ENCODE measurements around the gene EYS. TPM values are rescaled to one million over a fixed set of nuclear protein-coding genes. Genes with fewer than 3 reads are reported as not detected.

EYS gene
- total and polyA plus RNA-seq, 8 donors, result 0.03 to 0.25 (median 0.13) TPM

GRCh38 chr6:65627015-65627414 is 80.0 kb downstream of the EYS start:
- FAIRE-seq, result no peak
- Histone ChIP-seq H3K36me3 (no peaks in the 10 kb centered on the region), H3K27me3 (no peaks in the 10 kb centered on the region), H3K4me3 (no peak overlapping the region), H3K9me3 (no peaks in the 10 kb centered on the region), H3K4me1 (no peaks in the 10 kb centered on the region), H3K27ac (no peak overlapping the region)
- TF ChIP-seq CTCF (IDR thresholded peaks at IDR 0.05), result no peak
- no peak for DNase-seq
- ATAC-seq, result no peak
- WGBS, 2 donors, result 82 to 91% methylated on average over 5 of the region's 5 CpGs
- intact Hi-C loops (cut with DNase I), result no loop called here

GRCh38 chr6:65623566-65623965 is 83.5 kb downstream of the EYS start:
- no peak for TF ChIP-seq CTCF (IDR thresholded peaks at IDR 0.05)
- DNase-seq (no peak), ATAC-seq (no peak), FAIRE-seq (no peak)
- Histone ChIP-seq H3K27me3 (no peaks in the 10 kb centered on the region), H3K9me3 (no peaks in the 10 kb centered on the region), H3K4me3 (no peak overlapping the region), H3K4me1 (no peaks in the 10 kb centered on the region), H3K27ac (no peak overlapping the region), H3K36me3 (no peaks in the 10 kb centered on the region)
- intact Hi-C loops (cut with DNase I), result no loop called here
- WGBS, 2 donors, result 46 to 53% methylated on average over 2 of the region's 2 CpGs

- TF ChIP-seq CTCF (IDR thresholded peaks at IDR 0.05), result no peak
Observed at GRCh38 chr6:65610746-65611145, 96.3 kb downstream of the EYS start.

GRCh38 chr6:65595540-65595939 is 111.5 kb downstream of the EYS start:
- no peak for FAIRE-seq
- 50 to 55% methylated on average over 4 of the region's 4 CpGs for WGBS, 2 donors

More at GRCh38 chr6:65610746-65611145, 96.3 kb downstream of the EYS start:
- no peaks in the 10 kb centered on the region for H3K4me1 ChIP-seq
- no peak overlapping the region for H3K4me3 ChIP-seq
- FAIRE-seq, result no peak
- no peaks in the 10 kb centered on the region for H3K27me3 ChIP-seq
- ATAC-seq, result no peak
- no peak overlapping the region for H3K27ac ChIP-seq
- WGBS, 2 donors, result 64 to 75% methylated on average over 2 of the region's 2 CpGs
- intact Hi-C loops (cut with DNase I), result no loop called here
- no peak for DNase-seq
- H3K36me3 ChIP-seq, result no peaks in the 10 kb centered on the region
- H3K9me3 ChIP-seq, result no peaks in the 10 kb centered on the region

GRCh38 chr6:65570340-65570739 is 136.7 kb downstream of the EYS start:
- Histone ChIP-seq H3K9me3 (no peaks in the 10 kb centered on the region), H3K4me1 (no peaks in the 10 kb centered on the region), H3K27me3 (no peaks in the 10 kb centered on the region), H3K4me3 (no peak overlapping the region), H3K27ac (no peak overlapping the region), H3K36me3 (no peaks in the 10 kb centered on the region)
- WGBS, 2 donors, result 5 to 19% methylated on average over 1 of the region's 1 CpG
- no peak for TF ChIP-seq CTCF (IDR thresholded peaks at IDR 0.05)
- DNase-seq (no peak), FAIRE-seq (no peak), ATAC-seq (no peak)
- intact Hi-C loops (cut with DNase I), result no loop called here

More at GRCh38 chr6:65595540-65595939, 111.5 kb downstream of the EYS start:
- Histone ChIP-seq H3K27ac (no peak overlapping the region), H3K27me3 (no peaks in the 10 kb centered on the region), H3K9me3 (no peaks in the 10 kb centered on the region), H3K36me3 (no peaks in the 10 kb centered on the region), H3K4me3 (no peak overlapping the region), H3K4me1 (no peaks in the 10 kb centered on the region)
- DNase-seq, result no peak
- TF ChIP-seq CTCF (IDR thresholded peaks at IDR 0.05), result no peak
- ATAC-seq, result no peak
- intact Hi-C loops (cut with DNase I), result no loop called here
